Mucosa of rectum (tissue), 2 donors: ENCODE measurements around the gene ME2.
"Not testable (repeated sequence)": the region's sequence is repeated elsewhere in the genome, so short reads cannot be mapped to it uniquely, and the experiment has no call there.

Experiments
- H3K27ac ChIP-seq, 2 donors: one replicate each; pipeline ENCODE4 v1.7.0; 2013; ENCODE audit warnings: inconsistent platforms in 2 of 2, low read depth in 2 of 2, low read length in 2 of 2
- H3K27me3 ChIP-seq, 2 donors: one replicate each; pipeline ENCODE4 v1.7.0; 2013; ENCODE audit warnings: low read length in 2 of 2; ENCODE audit not compliant: control insufficient read depth in 2 of 2, insufficient read depth in 2 of 2
- H3K36me3 ChIP-seq, 2 donors: one replicate each; pipeline ENCODE4 v1.7.0; 2013; ENCODE audit warnings: low read length in 2 of 2; ENCODE audit not compliant: control insufficient read depth in 2 of 2, insufficient read depth in 2 of 2
- H3K4me1 ChIP-seq, 2 donors: one replicate each; pipeline ENCODE4 v1.7.0; 2013; ENCODE audit warnings: low read length in 2 of 2, mild to moderate bottlenecking in 1 of 2; ENCODE audit not compliant: control insufficient read depth in 2 of 2, insufficient read depth in 2 of 2
- H3K4me3 ChIP-seq, 2 donors: one replicate each; pipeline ENCODE4 v1.7.0; 2013; ENCODE audit warnings: low read length in 2 of 2
- H3K9ac ChIP-seq, 2 donors: one replicate each; pipeline ENCODE4 v1.7.0; 2013; ENCODE audit warnings: low read length in 2 of 2, low read depth in 1 of 2, mild to moderate bottlenecking in 1 of 2
- H3K9me3 ChIP-seq, 2 donors: one replicate each; pipeline ENCODE4 v1.7.0; 2013; ENCODE audit warnings: low read length in 2 of 2; ENCODE audit not compliant: control insufficient read depth in 2 of 2
- donor health status: healthy.
- donor health status: Normal muscosa, but diverticular disease.

The ME2 gene

GRCh38 chr18:50877545-50878265 is 1.2 kb upstream of the ME2 start:
- H3K27ac ChIP-seq = peak overlapping the region; percentile 97 to 98
- H3K27me3 ChIP-seq = no peaks in the 10 kb centered on the region
- no peaks in the 10 kb centered on the region for H3K36me3 ChIP-seq
- peak overlapping the region; percentile 68 to 97 for H3K4me3 ChIP-seq
- H3K9ac ChIP-seq = peak overlapping the region; percentile 96
- H3K9me3 ChIP-seq = no peaks in the 10 kb centered on the region
- H3K4me1 ChIP-seq = peaks cover 13 to 17% of the 10 kb centered on the region in 2 donors

- H3K27me3 ChIP-seq = no peaks in the 10 kb centered on the region
Observed at GRCh38 chr18:50879302-50880118, 592 bp downstream of the ME2 start.

GRCh38 chr18:50880119-50880465 is 1.2 kb downstream of the ME2 start:
- peak overlapping the region in 1 of 2 donors; percentile 98 for H3K27ac ChIP-seq
- peak overlapping the region; percentile 84 to 96 for H3K9ac ChIP-seq
- H3K4me1 ChIP-seq = peaks cover 13 to 17% of the 10 kb centered on the region in 2 donors
- H3K9me3 ChIP-seq = no peaks in the 10 kb centered on the region
- H3K27me3 ChIP-seq = no peaks in the 10 kb centered on the region
- H3K4me3 ChIP-seq = peak overlapping the region; percentile 68 to 90
- H3K36me3 ChIP-seq = no peaks in the 10 kb centered on the region

More at GRCh38 chr18:50879302-50880118, 592 bp downstream of the ME2 start:
- peak overlapping the region; percentile 68 to 90 for H3K4me3 ChIP-seq
- no peaks in the 10 kb centered on the region for H3K9me3 ChIP-seq
- peak overlapping the region; percentile 97 to 98 for H3K27ac ChIP-seq
- peak overlapping the region; percentile 84 to 96 for H3K9ac ChIP-seq
- H3K4me1 ChIP-seq = peaks cover 13 to 17% of the 10 kb centered on the region in 2 donors
- no peaks in the 10 kb centered on the region for H3K36me3 ChIP-seq

GRCh38 chr18:50880944-50881343 is 2.0 kb downstream of the ME2 start:
- H3K4me3 ChIP-seq, H3K27ac ChIP-seq, H3K36me3 ChIP-seq, H3K9me3 ChIP-seq, H3K27me3 ChIP-seq, H3K9ac ChIP-seq: not testable (repeated sequence)
- peaks cover 13 to 17% of the 10 kb centered on the region in 2 donors for H3K4me1 ChIP-seq

GRCh38 chr18:50886929-50887328 is 8.0 kb downstream of the ME2 start:
- H3K27me3 ChIP-seq = no peaks in the 10 kb centered on the region
- no peak overlapping the region for H3K9ac ChIP-seq
- H3K4me1 ChIP-seq = peaks cover 0 to under 1% of the 10 kb centered on the region in 2 donors
- no peaks in the 10 kb centered on the region for H3K9me3 ChIP-seq
- no peak overlapping the region for H3K4me3 ChIP-seq
- H3K36me3 ChIP-seq = peaks cover 0 to 5% of the 10 kb centered on the region in 2 donors
- no peak overlapping the region for H3K27ac ChIP-seq

- no peak overlapping the region for H3K27ac ChIP-seq
- no peak overlapping the region for H3K9ac ChIP-seq
- no peak overlapping the region for H3K4me3 ChIP-seq
- no peaks in the 10 kb centered on the region for H3K9me3 ChIP-seq
- H3K4me1 ChIP-seq = no peaks in the 10 kb centered on the region
- no peaks in the 10 kb centered on the region for H3K27me3 ChIP-seq
- peaks cover 10 to 22% of the 10 kb centered on the region in 2 donors for H3K36me3 ChIP-seq
Observed at GRCh38 chr18:50895350-50896045, 16.6 kb downstream of the ME2 start.

- H3K27me3 ChIP-seq = no peaks in the 10 kb centered on the region
- peaks cover 10 to 22% of the 10 kb centered on the region in 2 donors for H3K36me3 ChIP-seq
- H3K9ac ChIP-seq = no peak overlapping the region
- H3K9me3 ChIP-seq = no peaks in the 10 kb centered on the region
- no peak overlapping the region for H3K4me3 ChIP-seq
- H3K4me1 ChIP-seq = no peaks in the 10 kb centered on the region
- no peak overlapping the region for H3K27ac ChIP-seq
Observed at GRCh38 chr18:50896093-50896492, 17.2 kb downstream of the ME2 start.

GRCh38 chr18:50898919-50899318 is 20.0 kb downstream of the ME2 start:
- Histone ChIP-seq H3K4me1 (no peaks in the 10 kb centered on the region), H3K9me3 (no peaks in the 10 kb centered on the region), H3K4me3 (no peak overlapping the region), H3K9ac (no peak overlapping the region), H3K27ac (no peak overlapping the region), H3K36me3 (peaks cover 10 to 22% of the 10 kb centered on the region in 2 donors), H3K27me3 (no peaks in the 10 kb centered on the region)

- H3K27ac ChIP-seq = no peak overlapping the region
- H3K9me3 ChIP-seq = no peaks in the 10 kb centered on the region
- H3K4me1 ChIP-seq = no peaks in the 10 kb centered on the region
- no peak overlapping the region for H3K9ac ChIP-seq
- peaks cover 8 to 22% of the 10 kb centered on the region in 2 donors for H3K36me3 ChIP-seq
- no peak overlapping the region for H3K4me3 ChIP-seq
- H3K27me3 ChIP-seq = no peaks in the 10 kb centered on the region
Observed at GRCh38 chr18:50902797-50903196, 23.9 kb downstream of the ME2 start.

GRCh38 chr18:50906843-50907242 is 27.9 kb downstream of the ME2 start:
- H3K4me3 ChIP-seq = no peak overlapping the region
- H3K27ac ChIP-seq = no peak overlapping the region
- no peak overlapping the region for H3K9ac ChIP-seq
- H3K27me3 ChIP-seq = no peaks in the 10 kb centered on the region
- no peaks in the 10 kb centered on the region for H3K9me3 ChIP-seq
- H3K36me3 ChIP-seq = peaks cover 10 to 23% of the 10 kb centered on the region in 2 donors
- H3K4me1 ChIP-seq = no peaks in the 10 kb centered on the region
